Body of pancreas (tissue), 4 donors: ENCODE data around the gene MAD2L2. TPM values are rescaled to one million over a fixed set of nuclear protein-coding genes. Genes with fewer than 3 reads are reported as not detected.

ENCODE experiments used
- ATAC-seq: fragments of 150-250 bp; one replicate; pipeline ENCODE4 v1.9.1; 2016
- DNase-seq, 4 donors: peaks; one replicate each; pipeline ENCODE4 v3.0.0-alpha.2; 2019
- H3K27ac ChIP-seq, 4 donors: fragments of 200-600 bp; sonication (generic); 1 replicate in 3 of 4; 2 replicates in 1 of 4; pipeline versions ENCODE4 v1.5.1 to v1.6.1; 2016 to 2019; ENCODE audit warnings: mild to moderate bottlenecking in 1 of 4, mixed read lengths in 1 of 4, moderate library complexity in 1 of 4
- H3K27me3 ChIP-seq, 2 donors: fragments of 200-600 bp; sonication (generic); one replicate each; pipeline ENCODE4 v1.6.0; 2016; ENCODE audit warnings: mild to moderate bottlenecking in 1 of 2
- H3K36me3 ChIP-seq, 2 donors: fragments of 200-600 bp; sonication (generic); replicated peaks in 1 of 2; 2 replicates each; pipeline ENCODE4 v1.5.1; 2016; ENCODE audit warnings: low read depth in 2 of 2; ENCODE audit not compliant: insufficient read depth in 1 of 2
- H3K4me1 ChIP-seq: fragments of 200-600 bp; sonication (generic); one replicate; pipeline ENCODE4 v1.6.0; 2016
- H3K4me3 ChIP-seq, 2 donors: fragments of 200-600 bp; sonication (generic); 1 replicate in 1 of 2; 2 replicates in 1 of 2; pipeline ENCODE4 v1.5.1; 2016 to 2019
- H3K9me3 ChIP-seq, 3 donors: fragments of 200-600 bp; sonication (generic); 1 replicate in 2 of 3; 2 replicates in 1 of 3; pipeline ENCODE4 v1.5.1; 2016
- POLR2A ChIP-seq, 3 donors: fragments of 450-650 bp; IDR thresholded peaks; one replicate each; pipeline ENCODE4 v1.6.1; 2016; ENCODE audit warnings: antibody characterized with exemption in 3 of 3, mild to moderate bottlenecking in 2 of 3
- WGBS, 2 donors: methylation state at CpG; one replicate each; pipeline ENCODE4 v1.1.5; 2017; 5-methylcytosine and 5-hydroxymethylcytosine counted together
- intact Hi-C: fragments of 100-400 bp; cut with DNase I; formaldehyde crosslinking; loops from one replicate; pipeline ENCODE4 v1.15.1; 2023
- total RNA-seq, 2 donors: library from RNA; depleted of rRNA; stranded (reverse); fragments of >200 nt; gene quantifications; one replicate each; pipeline ENCODE4 v1.1.0, GENCODE V29; 2016
- TF ChIP-seq, protein P1 (sequence below), 7 experiments: fragments of 450-650 bp in 4 of 7; fragments of 200-600 bp in 3 of 7; sonication (generic) in 3 of 7; IDR thresholded peaks; one replicate each; pipeline ENCODE4 v1.5.1; 2016 to 2019; ENCODE audit warnings: antibody characterized with exemption in 7 of 7

The MAD2L2 gene
- total RNA-seq, 2 donors from 2014 or later: 6.9 to 31.6 TPM

DNA sequence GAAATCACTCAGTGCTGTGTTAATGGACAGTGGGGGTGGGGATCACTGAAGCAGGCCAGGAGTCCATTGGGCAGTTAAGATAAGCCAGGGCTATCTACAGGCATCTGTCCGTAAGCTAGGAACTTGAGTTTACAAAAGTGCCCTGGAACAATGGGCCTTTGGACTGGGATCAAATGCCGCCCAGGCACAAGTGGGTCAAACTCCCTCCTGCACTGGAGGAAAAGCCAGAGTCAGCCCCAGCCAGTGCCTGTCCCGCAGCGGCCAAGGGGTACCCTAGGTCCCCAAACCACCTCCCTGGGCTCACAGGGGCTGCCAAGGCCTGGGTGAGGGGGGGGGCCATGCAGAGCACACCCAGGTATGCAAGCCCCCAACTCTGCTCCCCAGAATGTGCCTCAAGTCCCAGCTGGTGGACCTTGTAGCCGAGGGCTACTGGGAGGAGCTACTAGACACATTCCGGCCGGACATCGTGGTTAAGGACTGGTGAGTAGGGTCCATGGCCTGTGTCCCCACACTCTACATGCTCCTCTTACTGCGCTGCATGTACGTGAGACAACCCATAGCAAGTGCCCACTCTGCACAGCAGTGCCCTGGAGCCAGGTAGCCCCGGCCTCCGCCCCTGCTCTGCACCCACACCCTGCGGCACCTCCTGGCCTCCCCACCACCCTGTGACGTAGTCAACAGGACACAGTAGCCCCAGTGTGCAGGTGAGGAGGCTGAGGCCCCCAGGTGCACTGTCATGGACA is 9.2 kb downstream of the MAD2L2 start:
- ATAC-seq (no peak), DNase-seq (peak in 1 of 4 donors; percentile 30)
- TF ChIP-seq, protein P1, sequence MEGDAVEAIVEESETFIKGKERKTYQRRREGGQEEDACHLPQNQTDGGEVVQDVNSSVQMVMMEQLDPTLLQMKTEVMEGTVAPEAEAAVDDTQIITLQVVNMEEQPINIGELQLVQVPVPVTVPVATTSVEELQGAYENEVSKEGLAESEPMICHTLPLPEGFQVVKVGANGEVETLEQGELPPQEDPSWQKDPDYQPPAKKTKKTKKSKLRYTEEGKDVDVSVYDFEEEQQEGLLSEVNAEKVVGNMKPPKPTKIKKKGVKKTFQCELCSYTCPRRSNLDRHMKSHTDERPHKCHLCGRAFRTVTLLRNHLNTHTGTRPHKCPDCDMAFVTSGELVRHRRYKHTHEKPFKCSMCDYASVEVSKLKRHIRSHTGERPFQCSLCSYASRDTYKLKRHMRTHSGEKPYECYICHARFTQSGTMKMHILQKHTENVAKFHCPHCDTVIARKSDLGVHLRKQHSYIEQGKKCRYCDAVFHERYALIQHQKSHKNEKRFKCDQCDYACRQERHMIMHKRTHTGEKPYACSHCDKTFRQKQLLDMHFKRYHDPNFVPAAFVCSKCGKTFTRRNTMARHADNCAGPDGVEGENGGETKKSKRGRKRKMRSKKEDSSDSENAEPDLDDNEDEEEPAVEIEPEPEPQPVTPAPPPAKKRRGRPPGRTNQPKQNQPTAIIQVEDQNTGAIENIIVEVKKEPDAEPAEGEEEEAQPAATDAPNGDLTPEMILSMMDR (IDR thresholded peaks at IDR 0.05): no peak
- Histone ChIP-seq H3K4me3 (no peak overlapping the region), H3K27me3 (no peaks in the 10 kb centered on the region), H3K36me3 (peaks cover 0 to 8% of the 10 kb centered on the region in 2 donors), H3K4me1 (peaks cover 5% of the 10 kb centered on the region), H3K9me3 (no peaks in the 10 kb centered on the region), H3K27ac (no peak overlapping the region)
- 76 to 91% methylated on average over 9 to 12 of the region's 14 CpGs for WGBS, 2 donors
- intact Hi-C loops: no loop called here

DNA sequence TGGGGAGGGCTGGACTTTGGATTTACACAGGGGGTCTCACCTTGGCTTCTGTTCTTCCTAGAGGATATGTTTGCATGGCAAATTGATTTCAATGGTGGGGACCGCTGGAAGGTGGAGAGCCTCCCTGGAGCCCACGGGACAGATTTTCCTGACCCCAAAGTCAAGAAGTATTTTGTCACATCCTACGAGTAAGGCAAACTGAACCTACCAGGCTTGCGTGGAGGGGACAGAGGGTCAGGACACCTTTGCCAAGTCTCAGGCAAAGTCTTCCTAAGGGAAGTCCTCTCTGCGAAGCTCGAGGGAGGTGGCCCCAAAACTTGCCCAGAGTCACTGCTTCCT is 9.8 kb downstream of the MAD2L2 start:
- DNase-seq (no peak), ATAC-seq (no peak)
- no peak for TF ChIP-seq POLR2A (IDR thresholded peaks at IDR 0.05)
- TF ChIP-seq, protein P1 (IDR thresholded peaks at IDR 0.05): no peak
- Histone ChIP-seq H3K4me1 (peaks cover 5% of the 10 kb centered on the region), H3K36me3 (peaks cover 0 to 8% of the 10 kb centered on the region in 2 donors), H3K27ac (no peak overlapping the region), H3K27me3 (no peaks in the 10 kb centered on the region), H3K4me3 (no peak overlapping the region), H3K9me3 (no peaks in the 10 kb centered on the region)
- WGBS, 2 donors: 75 to 83% methylated on average over 6 of the region's 6 CpGs
- intact Hi-C loops: no loop called here

DNA sequence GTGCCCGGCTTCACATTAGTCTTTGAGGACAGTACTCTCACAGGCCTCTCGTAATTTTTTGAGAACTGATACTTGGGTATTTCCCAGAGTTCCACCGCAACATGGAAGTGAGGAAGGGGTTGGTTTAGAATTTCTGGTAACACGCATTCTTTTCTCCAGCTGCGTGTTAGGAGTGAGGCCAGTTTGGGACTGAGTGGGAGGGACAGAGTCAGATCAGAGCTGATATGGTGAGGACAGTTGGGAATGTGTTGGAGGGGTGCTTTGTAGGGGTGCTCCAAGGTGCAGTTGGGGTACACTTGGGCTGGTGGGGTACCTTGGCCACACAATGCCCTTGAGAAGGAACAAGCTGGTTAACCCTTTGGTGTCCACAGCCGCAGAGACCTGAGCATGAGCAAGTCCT is 10.2 kb downstream of the MAD2L2 start:
- Histone ChIP-seq H3K36me3 (peaks cover 0 to 8% of the 10 kb centered on the region in 2 donors), H3K27ac (no peak overlapping the region), H3K4me3 (no peak overlapping the region), H3K9me3 (no peaks in the 10 kb centered on the region), H3K27me3 (no peaks in the 10 kb centered on the region), H3K4me1 (peaks cover 5% of the 10 kb centered on the region)
- no peak for ATAC-seq
- WGBS, 2 donors: 68 to 84% methylated on average over 5 to 6 of the region's 6 CpGs
- no peak for DNase-seq
- no peak for TF ChIP-seq POLR2A (IDR thresholded peaks at IDR 0.05)
- TF ChIP-seq, protein P1 (IDR thresholded peaks at IDR 0.05): no peak
- intact Hi-C loops: no loop called here

DNA sequence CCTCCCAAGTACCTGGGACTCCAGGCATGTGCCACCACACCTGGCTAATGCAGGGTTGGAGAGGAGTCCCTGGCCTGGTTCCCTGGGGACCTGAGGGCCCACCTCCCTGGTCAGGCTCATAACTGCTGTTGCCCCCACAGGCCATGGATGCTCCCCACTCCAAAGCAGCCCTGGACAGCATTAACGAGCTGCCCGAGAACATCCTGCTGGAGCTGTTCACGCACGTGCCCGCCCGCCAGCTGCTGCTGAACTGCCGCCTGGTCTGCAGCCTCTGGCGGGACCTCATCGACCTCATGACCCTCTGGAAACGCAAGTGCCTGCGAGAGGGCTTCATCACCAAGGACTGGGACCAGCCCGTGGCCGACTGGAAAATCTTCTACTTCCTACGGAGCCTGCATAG is 12.4 kb downstream of the MAD2L2 start:
- Histone ChIP-seq H3K36me3 (peaks cover 0 to 4% of the 10 kb centered on the region in 2 donors), H3K27ac (no peak overlapping the region), H3K27me3 (no peaks in the 10 kb centered on the region), H3K4me3 (no peak overlapping the region), H3K9me3 (no peaks in the 10 kb centered on the region), H3K4me1 (peaks cover 9% of the 10 kb centered on the region)
- intact Hi-C loops: no loop called here
- TF ChIP-seq, protein P1 (IDR thresholded peaks at IDR 0.05): no peak
- TF ChIP-seq POLR2A (IDR thresholded peaks at IDR 0.05): no peak
- DNase-seq (no peak), ATAC-seq (no peak)
- WGBS, 2 donors: 88% methylated on average over 11 of the region's 14 CpGs; no CpG with 5 or more reads in 1 of the 2 donors
